ENCODE measurements around the gene RHOB.

The RHOB gene

DNA sequence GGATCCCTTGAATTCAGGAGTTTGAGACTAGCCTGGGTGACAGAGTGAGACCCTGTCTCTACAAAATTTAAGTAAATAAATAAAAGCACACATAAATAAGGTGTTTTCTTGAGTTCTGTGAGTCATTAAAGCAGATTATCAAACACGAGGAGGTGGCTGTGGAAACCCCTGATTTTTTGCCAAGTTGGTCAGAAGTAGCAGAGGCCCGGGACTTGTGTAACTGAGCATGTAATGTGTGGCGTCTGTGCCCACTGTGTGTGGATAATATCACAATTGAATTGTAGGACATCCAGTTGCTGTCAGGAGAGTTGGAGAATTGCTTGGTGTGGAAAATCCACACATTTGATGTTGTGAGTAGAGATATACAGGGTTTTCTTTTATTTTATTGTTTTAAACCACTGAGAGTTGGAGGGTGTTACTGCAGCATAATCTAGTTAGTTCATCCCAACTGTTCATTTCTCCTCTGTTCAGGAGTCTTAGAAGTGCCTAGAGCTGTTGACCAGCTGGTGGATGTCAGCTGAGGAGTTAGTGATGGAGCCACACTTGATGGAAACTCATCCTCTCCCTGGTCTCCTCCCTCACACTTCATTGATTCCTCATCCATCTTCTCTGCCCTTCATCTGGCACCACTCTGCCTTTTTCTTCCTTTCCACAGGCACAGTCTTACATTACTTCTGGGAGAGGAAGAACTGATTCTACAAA, 45.9 kb upstream of the RHOB start:
- Histone ChIP-seq H3K4me1 (no peaks in the 10 kb centered on the region), H3K27me3 (ENCODE audit: control insufficient read depth, insufficient read depth, low read length) (no peaks in the 10 kb centered on the region), H3K79me2 (no peaks in the 10 kb centered on the region), H2AFZ (no peak overlapping the region), H3K4me3 (ENCODE audit: low read depth, low read length) (no peak overlapping the region), H3K9me3 (ENCODE audit: control insufficient read depth, low read length) (no peaks in the 10 kb centered on the region), H3K27ac (no peak overlapping the region), H3K9ac (no peak overlapping the region), H3K4me2 (ENCODE audit: low read length) (no peak overlapping the region), H3K36me3 (ENCODE audit: control insufficient read depth, insufficient read depth, low read length) (no peaks in the 10 kb centered on the region)
- TF ChIP-seq, protein P1, sequence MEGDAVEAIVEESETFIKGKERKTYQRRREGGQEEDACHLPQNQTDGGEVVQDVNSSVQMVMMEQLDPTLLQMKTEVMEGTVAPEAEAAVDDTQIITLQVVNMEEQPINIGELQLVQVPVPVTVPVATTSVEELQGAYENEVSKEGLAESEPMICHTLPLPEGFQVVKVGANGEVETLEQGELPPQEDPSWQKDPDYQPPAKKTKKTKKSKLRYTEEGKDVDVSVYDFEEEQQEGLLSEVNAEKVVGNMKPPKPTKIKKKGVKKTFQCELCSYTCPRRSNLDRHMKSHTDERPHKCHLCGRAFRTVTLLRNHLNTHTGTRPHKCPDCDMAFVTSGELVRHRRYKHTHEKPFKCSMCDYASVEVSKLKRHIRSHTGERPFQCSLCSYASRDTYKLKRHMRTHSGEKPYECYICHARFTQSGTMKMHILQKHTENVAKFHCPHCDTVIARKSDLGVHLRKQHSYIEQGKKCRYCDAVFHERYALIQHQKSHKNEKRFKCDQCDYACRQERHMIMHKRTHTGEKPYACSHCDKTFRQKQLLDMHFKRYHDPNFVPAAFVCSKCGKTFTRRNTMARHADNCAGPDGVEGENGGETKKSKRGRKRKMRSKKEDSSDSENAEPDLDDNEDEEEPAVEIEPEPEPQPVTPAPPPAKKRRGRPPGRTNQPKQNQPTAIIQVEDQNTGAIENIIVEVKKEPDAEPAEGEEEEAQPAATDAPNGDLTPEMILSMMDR (IDR thresholded peaks at IDR 0.05): no peak

DNA sequence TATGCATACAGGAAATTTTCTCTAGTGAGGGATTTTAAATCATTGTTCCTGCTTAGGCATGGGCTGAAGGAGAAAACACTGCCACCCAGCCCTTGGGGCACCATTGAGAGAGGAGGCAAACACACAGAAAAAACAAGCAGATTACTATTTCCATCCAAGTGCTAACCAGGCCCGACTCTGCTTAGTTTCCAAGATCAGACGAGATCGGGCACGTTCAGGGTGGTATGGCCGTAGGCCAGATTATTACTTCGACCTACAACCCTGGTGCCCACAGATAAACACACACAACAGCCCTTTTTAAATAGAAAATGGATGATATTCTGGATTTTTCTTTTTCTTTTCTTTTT, 45.4 kb upstream of the RHOB start:
- no peak overlapping the region for H3K27ac ChIP-seq
- TF ChIP-seq, protein P1 (IDR thresholded peaks at IDR 0.05): no peak
- H3K4me1 ChIP-seq: no peaks in the 10 kb centered on the region

DNA sequence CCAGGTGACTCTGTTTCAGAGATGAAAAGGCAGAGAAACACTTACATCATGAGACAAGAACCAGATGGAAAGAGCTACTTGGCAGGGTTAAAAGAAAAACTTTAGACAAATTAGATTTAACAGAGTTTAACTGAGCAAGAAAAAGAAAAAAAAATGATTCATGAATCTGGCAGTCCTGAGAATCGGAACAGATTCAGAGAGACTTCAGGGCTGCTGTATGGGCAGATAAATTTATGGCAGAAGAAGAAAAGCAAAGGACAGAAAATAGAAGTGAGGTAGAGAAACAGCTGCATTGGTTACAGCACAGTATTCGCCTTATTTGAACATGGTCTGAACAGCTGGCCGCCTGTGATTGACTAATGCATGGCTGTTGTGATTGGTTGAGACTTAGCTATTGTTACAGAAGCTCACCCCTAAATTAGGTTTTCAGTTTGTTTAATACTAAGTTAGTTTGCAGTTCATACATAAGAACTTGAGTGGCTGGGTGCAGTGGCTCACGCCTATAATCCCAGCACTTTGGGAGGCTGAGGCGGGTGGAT, 43.0 kb upstream of the RHOB start:
- no peak overlapping the region for H3K27ac ChIP-seq

More for the DNA sequence above, 45.4 kb upstream of the RHOB start:
- Histone ChIP-seq H2AFZ (no peak overlapping the region), H3K9me3 (ENCODE audit: control insufficient read depth, low read length) (no peaks in the 10 kb centered on the region), H3K4me3 (ENCODE audit: low read depth, low read length) (no peak overlapping the region), H3K36me3 (ENCODE audit: control insufficient read depth, insufficient read depth, low read length) (no peaks in the 10 kb centered on the region), H3K4me2 (ENCODE audit: low read length) (no peak overlapping the region), H3K9ac (no peak overlapping the region), H3K79me2 (no peaks in the 10 kb centered on the region), H3K27me3 (ENCODE audit: control insufficient read depth, insufficient read depth, low read length) (no peaks in the 10 kb centered on the region)

DNA sequence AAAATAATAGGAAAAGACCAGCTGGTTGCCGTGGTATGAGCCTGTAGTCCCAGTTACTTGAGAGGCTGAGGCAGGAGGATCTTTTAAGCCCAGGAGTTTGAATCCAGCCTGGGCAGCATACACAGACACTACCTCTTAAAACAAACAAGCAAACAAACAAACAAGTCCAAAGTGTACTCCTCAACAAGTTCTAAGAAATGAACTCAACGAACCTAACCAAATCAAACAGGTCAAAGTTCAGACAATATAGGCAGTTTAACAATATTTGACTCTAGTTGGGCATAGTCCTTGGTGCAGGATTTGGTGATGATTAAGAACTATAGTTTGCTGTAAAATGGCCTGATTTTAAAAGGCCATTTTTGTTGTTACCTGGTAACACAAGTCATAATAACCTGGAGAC, 41.9 kb upstream of the RHOB start:
- no peak overlapping the region for H3K4me2 ChIP-seq (ENCODE audit: low read length)
- H3K4me3 ChIP-seq (ENCODE audit: low read depth, low read length): no peak overlapping the region
- TF ChIP-seq, protein P1 (IDR thresholded peaks at IDR 0.05): no peak
- H2AFZ ChIP-seq: no peak overlapping the region
- H3K27ac ChIP-seq: no peak overlapping the region
- no peaks in the 10 kb centered on the region for H3K36me3 ChIP-seq (ENCODE audit: control insufficient read depth, insufficient read depth, low read length)
- no peaks in the 10 kb centered on the region for H3K9me3 ChIP-seq (ENCODE audit: control insufficient read depth, low read length)
- H3K27me3 ChIP-seq (ENCODE audit: control insufficient read depth, insufficient read depth, low read length): no peaks in the 10 kb centered on the region
- no peak overlapping the region for H3K9ac ChIP-seq
- no peaks in the 10 kb centered on the region for H3K4me1 ChIP-seq
- H3K79me2 ChIP-seq: no peaks in the 10 kb centered on the region

More for the DNA sequence above, 43.0 kb upstream of the RHOB start:
- Histone ChIP-seq H3K9me3 (ENCODE audit: control insufficient read depth, low read length) (no peaks in the 10 kb centered on the region), H3K27me3 (ENCODE audit: control insufficient read depth, insufficient read depth, low read length) (no peaks in the 10 kb centered on the region), H2AFZ (no peak overlapping the region), H3K79me2 (no peaks in the 10 kb centered on the region), H3K36me3 (ENCODE audit: control insufficient read depth, insufficient read depth, low read length) (no peaks in the 10 kb centered on the region), H3K4me1 (no peaks in the 10 kb centered on the region), H3K4me2 (ENCODE audit: low read length) (no peak overlapping the region), H3K4me3 (ENCODE audit: low read depth, low read length) (no peak overlapping the region), H3K9ac (no peak overlapping the region)
- TF ChIP-seq, protein P1 (IDR thresholded peaks at IDR 0.05): no peak

DNA sequence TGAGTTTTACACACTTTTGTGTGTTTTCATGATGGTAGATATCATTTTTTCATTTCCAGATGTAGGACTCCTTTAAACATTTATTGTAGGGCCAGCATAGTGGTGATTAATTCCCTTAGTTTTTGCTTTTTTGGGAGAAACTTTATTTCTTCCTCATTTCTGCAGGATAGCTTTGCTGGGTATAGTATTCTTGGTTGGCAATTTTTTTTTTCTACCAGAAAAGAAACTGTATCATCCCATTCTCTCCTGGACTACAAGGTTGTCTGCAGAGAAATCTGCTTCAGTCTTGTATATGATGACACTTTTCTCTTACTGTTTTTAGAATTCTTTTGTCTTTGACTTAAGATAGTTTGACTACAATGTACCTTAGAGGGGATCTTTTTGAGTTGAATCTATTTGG, 37.8 kb upstream of the RHOB start:
- Histone ChIP-seq H3K9ac (no peak overlapping the region), H3K27me3 (ENCODE audit: control insufficient read depth, insufficient read depth, low read length) (no peaks in the 10 kb centered on the region), H3K27ac (no peak overlapping the region), H2AFZ (no peak overlapping the region), H3K36me3 (ENCODE audit: control insufficient read depth, insufficient read depth, low read length) (no peaks in the 10 kb centered on the region), H3K4me1 (no peaks in the 10 kb centered on the region), H3K9me3 (ENCODE audit: control insufficient read depth, low read length) (no peaks in the 10 kb centered on the region), H3K79me2 (no peaks in the 10 kb centered on the region), H3K4me3 (ENCODE audit: low read depth, low read length) (no peak overlapping the region), H3K4me2 (ENCODE audit: low read length) (no peak overlapping the region)
- TF ChIP-seq, protein P1 (IDR thresholded peaks at IDR 0.05): no peak

All from parathyroid adenoma (tissue), 2 donors.